HUES48 (cell line): Measurements from ENCODE around the gene RCAN2.

Source experiments
- H3K27ac ChIP-seq: one replicate; pipeline ENCODE4 v1.7.0; 2013; ENCODE audit warnings: low read depth, low read length, inconsistent platforms
- H3K27me3 ChIP-seq: 2 replicates; pipeline ENCODE4 v1.6.1; 2013; ENCODE audit warnings: mild to moderate bottlenecking, low read length; ENCODE audit not compliant: control insufficient read depth, insufficient read depth
- H3K36me3 ChIP-seq: 2 replicates; pipeline ENCODE4 v1.6.1; 2013; ENCODE audit warnings: low read length; ENCODE audit not compliant: control insufficient read depth, insufficient read depth
- H3K4me1 ChIP-seq: 2 replicates; pipeline ENCODE4 v1.6.1; 2013; ENCODE audit warnings: mild to moderate bottlenecking, low read length; ENCODE audit not compliant: control insufficient read depth, insufficient read depth
- H3K4me3 ChIP-seq: 2 replicates; pipeline ENCODE4 v1.5.1; 2013; ENCODE audit warnings: mild to moderate bottlenecking, low read depth, low read length
- H3K9ac ChIP-seq: 2 replicates; pipeline ENCODE4 v1.6.1; 2013; ENCODE audit warnings: mild to moderate bottlenecking, low read depth, low read length, moderate library complexity
- H3K9me3 ChIP-seq: 2 replicates; pipeline ENCODE4 v1.6.1; 2013; ENCODE audit warnings: low read length; ENCODE audit not compliant: control insufficient read depth, insufficient read depth

RCAN2 gene

DNA sequence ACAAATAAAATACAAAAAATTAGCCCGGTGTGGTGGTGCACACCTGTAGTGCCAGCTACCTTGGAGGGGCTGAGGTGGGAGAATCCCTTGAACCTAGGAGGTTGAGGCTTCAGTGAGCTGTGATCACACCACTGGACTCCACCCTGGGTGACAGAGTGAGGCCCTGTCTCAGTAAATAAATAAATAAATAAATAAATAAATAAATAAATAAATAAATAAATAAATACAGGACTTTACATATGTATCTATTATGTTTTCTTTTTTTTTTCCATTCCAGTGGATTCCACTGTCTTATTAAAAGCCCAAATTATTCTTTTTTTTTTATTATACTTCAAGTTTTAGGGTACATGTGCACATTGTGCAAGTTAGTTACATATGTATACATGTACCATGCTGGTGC is 279.3 kb downstream of the RCAN2 start:
- peaks cover 15% of the 10 kb centered on the region for H3K27me3 ChIP-seq
- H3K9me3 ChIP-seq, result no peaks in the 10 kb centered on the region
- H3K4me1 ChIP-seq, result no peaks in the 10 kb centered on the region
- H3K27ac ChIP-seq, result no peak overlapping the region
- H3K36me3 ChIP-seq, result no peaks in the 10 kb centered on the region
- H3K4me3 ChIP-seq, result no peak overlapping the region
- no peak overlapping the region for H3K9ac ChIP-seq

DNA sequence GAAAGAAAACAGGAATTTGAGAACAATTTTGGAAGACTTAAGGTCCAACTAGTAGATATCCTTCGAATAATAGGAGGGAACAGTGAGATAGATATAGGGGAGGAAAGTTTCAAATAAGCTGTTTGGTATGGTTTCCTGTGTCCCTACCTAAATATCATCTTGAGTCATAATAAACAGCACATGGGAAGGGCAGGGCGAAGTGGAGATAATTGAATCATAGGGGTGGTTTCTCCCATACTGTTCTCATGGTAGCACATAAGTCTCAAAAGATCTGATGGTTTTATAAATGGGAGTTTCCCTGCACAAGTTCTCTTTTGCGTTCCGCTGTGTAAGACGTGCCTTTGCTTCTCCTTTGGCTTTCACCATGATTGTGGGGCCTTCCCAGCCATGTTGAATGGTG is 281.0 kb downstream of the RCAN2 start:
- no peaks in the 10 kb centered on the region for H3K4me1 ChIP-seq
- no peak overlapping the region for H3K27ac ChIP-seq
- peaks cover 5% of the 10 kb centered on the region; the same call in 1 of the 2 replicates for H3K27me3 ChIP-seq
- no peaks in the 10 kb centered on the region for H3K36me3 ChIP-seq
- H3K4me3 ChIP-seq, result no peak overlapping the region
- no peaks in the 10 kb centered on the region for H3K9me3 ChIP-seq
- H3K9ac ChIP-seq, result no peak overlapping the region

DNA sequence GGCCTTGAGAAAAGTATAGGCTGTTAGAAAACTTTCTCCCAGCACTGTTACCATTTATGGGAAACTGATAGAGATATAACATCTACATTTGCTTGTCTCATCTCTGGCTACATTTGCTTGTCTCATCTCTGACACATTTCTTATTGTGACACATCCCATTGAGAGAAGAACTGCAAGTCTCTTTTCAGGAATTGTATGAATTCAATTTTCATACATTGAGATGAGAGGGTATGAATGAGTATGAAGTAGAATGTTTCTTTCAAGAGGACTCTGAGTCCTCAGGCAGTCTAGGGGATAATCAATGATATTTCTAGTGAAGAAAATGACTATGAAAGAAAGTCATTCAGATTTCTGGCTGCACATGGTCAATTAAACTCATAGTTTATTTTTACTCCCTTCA is 282.9 kb downstream of the RCAN2 start:
- Histone ChIP-seq H3K27ac (no peak overlapping the region), H3K4me3 (no peak overlapping the region), H3K27me3 (no peaks in the 10 kb centered on the region), H3K36me3 (no peaks in the 10 kb centered on the region), H3K4me1 (no peaks in the 10 kb centered on the region), H3K9me3 (no peaks in the 10 kb centered on the region), H3K9ac (no peak overlapping the region)

DNA sequence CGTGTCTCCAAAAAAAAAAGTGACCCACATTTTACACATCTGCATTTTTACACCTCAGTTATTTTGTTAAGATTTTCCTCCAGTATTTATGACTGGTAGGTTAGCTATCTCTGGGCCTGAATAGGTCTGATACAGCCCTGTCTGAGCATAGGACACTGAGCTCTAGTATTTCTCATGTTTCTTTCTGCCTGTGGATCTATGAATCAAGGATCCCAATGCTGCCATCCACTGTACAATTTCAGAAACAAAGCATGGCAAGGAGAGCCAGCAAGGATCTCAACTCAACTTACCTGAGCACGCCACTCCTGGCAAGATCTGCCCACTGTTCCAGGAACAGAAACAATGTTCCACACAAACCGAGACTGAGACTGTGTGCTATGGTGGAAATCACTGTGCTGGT is 284.1 kb downstream of the RCAN2 start:
- Histone ChIP-seq H3K9ac (no peak overlapping the region), H3K4me1 (no peaks in the 10 kb centered on the region), H3K9me3 (no peaks in the 10 kb centered on the region), H3K36me3 (no peaks in the 10 kb centered on the region), H3K27me3 (no peaks in the 10 kb centered on the region), H3K4me3 (no peak overlapping the region), H3K27ac (no peak overlapping the region)

DNA sequence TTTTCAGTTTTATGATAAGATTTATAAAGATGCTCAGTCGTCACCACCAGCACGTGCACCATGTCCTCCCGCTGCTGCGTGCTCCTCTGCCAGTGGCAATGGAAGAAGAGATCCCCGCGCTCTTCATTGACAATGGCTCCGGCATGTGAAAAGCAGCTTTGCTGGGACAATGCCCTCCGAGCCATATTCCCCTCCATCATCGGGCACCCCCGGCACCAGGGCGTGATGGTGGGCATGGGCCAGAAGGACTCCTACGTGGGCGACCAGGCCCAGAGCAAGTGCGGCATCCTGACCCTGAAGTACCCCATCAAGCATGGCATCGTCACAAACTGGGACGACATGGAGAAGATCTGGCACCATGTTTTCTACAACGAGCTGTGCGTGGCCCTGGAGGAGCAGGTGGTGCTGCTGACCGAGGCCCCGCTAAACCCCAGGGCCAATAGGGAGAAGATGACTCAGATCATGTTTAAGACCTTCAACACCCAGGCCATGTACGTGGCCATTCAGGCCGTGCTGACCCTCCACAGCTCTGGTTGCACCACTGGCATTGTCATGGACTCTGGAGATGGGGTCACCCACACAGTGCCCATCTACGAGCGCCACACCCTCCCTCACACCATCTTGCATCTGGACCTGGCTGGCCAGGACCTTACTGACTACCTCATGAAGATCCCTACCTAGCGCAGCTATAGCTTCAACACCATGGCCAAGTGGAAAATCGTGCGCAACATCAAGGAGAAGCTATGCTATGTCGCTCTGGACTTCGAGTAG is 286.2 kb downstream of the RCAN2 start:
- Histone ChIP-seq H3K9me3 (no peaks in the 10 kb centered on the region), H3K4me1 (no peaks in the 10 kb centered on the region), H3K9ac (no peak overlapping the region), H3K36me3 (no peaks in the 10 kb centered on the region), H3K27ac (no peak overlapping the region), H3K4me3 (no peak overlapping the region), H3K27me3 (no peaks in the 10 kb centered on the region)

DNA sequence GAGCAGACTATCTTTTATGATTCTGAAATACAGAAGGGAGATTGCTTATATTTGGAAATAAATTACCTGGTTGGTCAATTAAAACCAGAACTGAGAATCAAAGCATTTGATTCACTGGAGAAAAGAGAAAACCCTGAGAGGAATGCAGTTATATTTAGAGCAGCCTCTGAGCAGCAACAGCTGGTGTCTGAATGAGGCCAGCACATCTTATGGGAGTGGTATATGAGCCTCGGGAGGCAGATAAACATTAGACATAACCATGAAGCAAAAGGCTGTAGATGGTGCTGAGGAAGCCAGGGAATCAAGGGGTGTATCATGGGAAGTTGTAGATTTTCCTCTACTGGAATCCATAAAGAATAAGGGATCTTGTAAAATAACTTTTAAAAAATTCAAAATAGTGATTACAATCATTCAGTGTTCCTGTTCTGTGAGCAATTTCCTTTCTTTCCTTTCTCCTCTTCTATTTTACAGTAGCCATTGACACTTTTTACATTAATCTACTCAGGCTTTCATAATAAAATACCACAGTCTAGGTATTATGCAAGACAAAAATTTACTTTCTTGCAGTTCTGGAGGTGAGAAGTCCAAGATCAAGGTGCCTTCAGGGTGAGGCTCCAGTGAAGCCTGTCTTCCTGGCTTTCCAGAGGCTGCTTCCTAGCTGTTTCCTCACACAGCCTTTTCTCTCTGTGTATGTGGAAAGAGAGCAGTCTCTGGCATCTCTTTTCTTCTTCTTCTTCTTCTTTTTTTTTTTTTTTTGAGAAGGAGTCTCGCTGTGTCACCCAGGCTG is 287.7 kb downstream of the RCAN2 start:
- H3K9ac ChIP-seq, result no peak overlapping the region
- no peaks in the 10 kb centered on the region for H3K9me3 ChIP-seq
- no peaks in the 10 kb centered on the region for H3K36me3 ChIP-seq
- no peaks in the 10 kb centered on the region for H3K27me3 ChIP-seq
- no peaks in the 10 kb centered on the region for H3K4me1 ChIP-seq
- no peak overlapping the region for H3K4me3 ChIP-seq
- H3K27ac ChIP-seq, result no peak overlapping the region

DNA sequence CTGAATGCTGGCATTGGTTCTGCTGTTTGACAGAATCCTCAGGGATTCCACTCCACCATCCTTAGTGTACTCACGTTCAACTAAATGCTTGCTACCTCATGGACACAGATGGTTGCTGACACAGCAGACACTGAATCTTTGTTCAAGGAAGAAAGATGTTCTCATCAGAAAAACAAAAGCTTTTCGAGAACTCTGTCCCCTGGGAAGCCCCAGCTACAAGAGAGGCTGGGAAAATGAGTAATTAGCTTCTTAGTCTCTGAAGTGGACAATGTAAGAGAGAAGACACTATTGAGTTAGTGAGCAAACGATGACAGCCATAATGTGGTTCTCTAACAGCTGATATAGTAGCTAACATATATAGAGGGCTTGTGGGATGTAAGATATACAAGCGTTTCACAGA is 289.5 kb downstream of the RCAN2 start:
- H3K4me3 ChIP-seq, result no peak overlapping the region
- peaks cover 3% of the 10 kb centered on the region; the same call in 1 of the 2 replicates for H3K4me1 ChIP-seq
- H3K27ac ChIP-seq, result no peak overlapping the region
- no peak overlapping the region for H3K9ac ChIP-seq
- H3K27me3 ChIP-seq, result no peaks in the 10 kb centered on the region
- H3K36me3 ChIP-seq, result no peaks in the 10 kb centered on the region
- H3K9me3 ChIP-seq, result peaks cover 3% of the 10 kb centered on the region; the same call in 1 of the 2 replicates

DNA sequence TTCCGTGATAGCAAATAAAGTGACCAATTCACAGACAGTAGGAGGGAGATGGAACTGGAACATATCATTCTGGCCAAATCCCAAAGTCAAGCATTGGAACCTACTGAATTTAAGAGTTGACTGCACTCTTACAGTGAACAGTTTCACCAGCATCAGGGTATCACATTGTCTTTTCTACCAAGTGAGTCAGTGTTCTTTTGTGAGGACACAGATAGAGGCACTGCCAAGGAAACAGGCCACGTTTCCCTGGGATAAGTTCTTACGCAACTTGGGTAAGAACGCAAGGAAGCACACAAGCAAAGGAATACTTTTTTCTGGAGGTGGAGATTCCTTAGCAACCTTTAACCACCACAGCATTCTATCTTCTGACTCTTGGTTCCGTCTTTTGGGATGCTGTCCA is 291.9 kb downstream of the RCAN2 start:
- Histone ChIP-seq H3K9me3 (peaks cover 5% of the 10 kb centered on the region; the same call in 1 of the 2 replicates), H3K9ac (no peak overlapping the region), H3K36me3 (no peaks in the 10 kb centered on the region), H3K27ac (no peak overlapping the region), H3K27me3 (no peaks in the 10 kb centered on the region), H3K4me1 (peaks cover 3% of the 10 kb centered on the region; the same call in 1 of the 2 replicates), H3K4me3 (no peak overlapping the region)

DNA sequence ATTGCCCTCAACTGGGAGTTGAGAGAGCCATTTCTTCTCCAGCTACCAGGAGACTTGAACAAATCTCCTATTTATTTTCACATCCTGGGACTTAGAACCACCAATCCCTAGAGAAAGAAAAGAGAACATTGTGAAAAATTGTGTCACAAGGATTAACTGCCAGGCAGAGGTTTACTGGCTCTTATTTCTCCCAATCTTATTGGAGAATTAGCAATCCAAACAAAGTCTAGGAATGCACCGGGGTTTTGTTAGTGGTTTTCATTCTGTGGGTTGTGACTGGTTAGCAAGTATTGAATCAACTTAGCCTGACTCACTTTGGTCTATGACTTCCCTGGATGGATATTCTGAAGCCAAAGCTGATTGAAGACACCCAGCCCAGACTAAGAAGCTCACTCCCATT is 299.3 kb downstream of the RCAN2 start:
- no peak overlapping the region for H3K4me3 ChIP-seq
- H3K4me1 ChIP-seq, result no peaks in the 10 kb centered on the region
- H3K27ac ChIP-seq, result no peak overlapping the region
- H3K9me3 ChIP-seq, result peaks cover 4% of the 10 kb centered on the region; the same call in 1 of the 2 replicates
- H3K9ac ChIP-seq, result no peak overlapping the region
- H3K27me3 ChIP-seq, result no peaks in the 10 kb centered on the region
- no peaks in the 10 kb centered on the region for H3K36me3 ChIP-seq

DNA sequence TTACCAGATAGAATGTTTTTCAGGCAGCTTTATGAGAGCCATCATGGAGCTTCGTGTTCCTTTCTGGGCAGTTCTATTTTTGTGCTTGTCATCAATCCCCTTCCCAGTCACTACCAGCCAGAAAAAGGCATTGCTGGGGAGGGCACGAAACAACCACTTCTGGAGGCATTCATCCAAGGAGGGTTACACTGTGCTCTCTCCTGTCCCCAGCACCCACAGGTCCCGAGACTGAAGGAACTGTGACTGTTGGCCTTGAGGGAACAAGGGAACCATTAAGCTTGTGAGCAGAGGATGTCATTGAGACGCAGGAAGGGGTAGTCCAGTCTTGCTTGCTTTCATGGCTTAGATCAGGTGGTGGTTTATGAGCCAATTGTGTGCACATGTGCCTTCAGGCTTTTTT is 300.4 kb downstream of the RCAN2 start:
- no peaks in the 10 kb centered on the region for H3K9me3 ChIP-seq
- no peaks in the 10 kb centered on the region for H3K27me3 ChIP-seq
- no peak overlapping the region for H3K9ac ChIP-seq
- H3K36me3 ChIP-seq, result no peaks in the 10 kb centered on the region
- H3K27ac ChIP-seq, result no peak overlapping the region
- no peaks in the 10 kb centered on the region for H3K4me1 ChIP-seq
- H3K4me3 ChIP-seq, result no peak overlapping the region

DNA sequence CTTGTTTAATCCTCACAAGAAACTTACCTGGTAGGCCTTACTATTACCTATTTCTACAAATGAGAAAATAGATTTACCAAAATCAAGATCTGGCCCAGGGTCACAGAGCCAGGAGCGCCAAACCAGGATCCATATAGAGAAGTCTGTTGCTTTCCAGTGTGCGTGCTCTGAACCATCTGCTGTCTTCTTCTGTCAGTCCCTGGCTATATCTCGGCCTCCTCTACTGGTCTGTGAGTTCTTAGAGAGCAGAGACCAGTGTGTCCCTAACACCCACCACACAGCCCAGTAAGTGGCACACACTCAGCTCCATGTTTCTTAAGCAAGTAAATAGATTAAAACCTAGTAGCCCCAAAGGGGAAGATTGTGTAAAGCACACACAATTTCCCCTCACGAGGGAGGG is 301.5 kb downstream of the RCAN2 start:
- Histone ChIP-seq H3K27ac (no peak overlapping the region), H3K4me1 (no peaks in the 10 kb centered on the region)

More for the DNA sequence above, 301.5 kb downstream of the RCAN2 start:
- no peaks in the 10 kb centered on the region for H3K36me3 ChIP-seq
- no peak overlapping the region for H3K4me3 ChIP-seq
- no peaks in the 10 kb centered on the region for H3K9me3 ChIP-seq
- H3K9ac ChIP-seq, result no peak overlapping the region
- no peaks in the 10 kb centered on the region for H3K27me3 ChIP-seq
